Left cardiac atrium (tissue), 4 donors: ENCODE results near the gene TTC38. TPM values are rescaled to one million over a fixed set of nuclear protein-coding genes. Genes with fewer than 3 reads are reported as not detected.
"Not testable (repeated sequence)": the region's sequence is repeated elsewhere in the genome, so short reads cannot be mapped to it uniquely, and the experiment has no call there.

Source experiments
- ATAC-seq, 2 donors: fragments of 200-7000 bp; cut with Tn5 transposase; one replicate each; pipeline ENCODE4 v1.9.1; 2020; ENCODE audit warnings: mild to moderate bottlenecking in 2 of 2, moderate library complexity in 2 of 2
- DNase-seq: peaks from one replicate; pipeline ENCODE4 v3.0.0-alpha.2; 2020
- intact Hi-C, 2 donors: fragments of 100-400 bp; cut with DNase I; formaldehyde crosslinking; loops; one replicate each; pipeline versions ENCODE4 v1.14.1 to v1.15.1; 2022 to 2023
- total RNA-seq, 2 donors: library from RNA; stranded (reverse); fragmentation: NEBNext Ultra II Directional; extraction: Animal tissue kit (Norgen Biotek cat#: 25700); gene quantifications; one replicate each; pipeline ENCODE4 v1.2.1, GENCODE V29; 2021
- donor health status: DM: no; HTN: yes; CAD: no.
- donor health status: DM: no; HTN: yes; CAD: no; lungs with severe emphysema.
- donor health status: DM: yes; HTN: yes; CAD: no.
- donor health status: Dilated cardiomyopathy.

Gene TTC38
- total RNA-seq, 2 donors from 2014 or later = 22.7 to 23.1 TPM

- intact Hi-C loops = loop anchor here (5.0 to 10.0 kb wide), 2 partner anchors 317 to 320 kb away; no protein-coding TSS in a partner anchor
- DNase-seq (no peak), ATAC-seq (no peak)
Observed at GRCh38 chr22:46312056-46312455, 44.2 kb downstream of the TTC38 start.

GRCh38 chr22:46312848-46313247 is 45.0 kb downstream of the TTC38 start:
- not testable (repeated sequence) for ATAC-seq, DNase-seq
- intact Hi-C loops = loop anchor here (5.0 to 10.0 kb wide), 2 partner anchors 318 to 321 kb away; no protein-coding TSS in a partner anchor

- intact Hi-C loops = loop anchor here in 1 of 2 donors (2.0 to 10.0 kb wide), 2 partner anchors 193 to 321 kb away; no protein-coding TSS in a partner anchor
- ATAC-seq = no peak
- DNase-seq = no peak
Observed at GRCh38 chr22:46315976-46316375, 48.2 kb downstream of the TTC38 start.

- DNase-seq (peak; percentile 7), ATAC-seq (no peak)
- intact Hi-C loops = loop anchor here in 1 of 2 donors (10.0 kb wide), 1 partner anchor 323 kb away; no protein-coding TSS in a partner anchor
Observed at GRCh38 chr22:46317646-46318045, 49.8 kb downstream of the TTC38 start.

- DNase-seq (peak; percentile 10), ATAC-seq (no peak)
- intact Hi-C loops = loop anchor here in 1 of 2 donors (10.0 kb wide), 1 partner anchor 324 kb away; no protein-coding TSS in a partner anchor
Observed at GRCh38 chr22:46318576-46318975, 50.8 kb downstream of the TTC38 start.

- DNase-seq = peak; percentile 8
- ATAC-seq = no peak
- intact Hi-C loops = loop anchor here in 1 of 2 donors (10.0 kb wide), 1 partner anchor 325 kb away; no protein-coding TSS in a partner anchor
Observed at GRCh38 chr22:46319319-46319718, 51.5 kb downstream of the TTC38 start.

- intact Hi-C loops = no loop called here
- ATAC-seq = no peak
- DNase-seq = peak; percentile 15
Observed at GRCh38 chr22:46320166-46320710, 52.4 kb downstream of the TTC38 start.

GRCh38 chr22:46320716-46321386 is 53.0 kb downstream of the TTC38 start:
- ATAC-seq (no peak), DNase-seq (peak; percentile 7)
- intact Hi-C loops = no loop called here

GRCh38 chr22:46322711-46323110 is 54.9 kb downstream of the TTC38 start:
- DNase-seq (no peak), ATAC-seq (no peak)
- intact Hi-C loops = no loop called here

GRCh38 chr22:46323162-46323561 is 55.4 kb downstream of the TTC38 start:
- intact Hi-C loops = no loop called here
- ATAC-seq (no peak), DNase-seq (no peak)

- no peak for ATAC-seq
- intact Hi-C loops = no loop called here
- DNase-seq = no peak
Observed at GRCh38 chr22:46326066-46326680, 58.4 kb downstream of the TTC38 start.

GRCh38 chr22:46327691-46328465 is 60.1 kb downstream of the TTC38 start:
- intact Hi-C loops = no loop called here
- DNase-seq (no peak), ATAC-seq (no peak)

- ATAC-seq (peak in 1 of 2 donors; percentile 70), DNase-seq (no peak)
- intact Hi-C loops = no loop called here
Observed at GRCh38 chr22:46328797-46329196, 61.0 kb downstream of the TTC38 start.

GRCh38 chr22:46329616-46330015 is 61.8 kb downstream of the TTC38 start:
- ATAC-seq = no peak
- DNase-seq = no peak
- intact Hi-C loops = no loop called here

- DNase-seq (no peak), ATAC-seq (no peak)
Observed at GRCh38 chr22:46330426-46330825, 62.6 kb downstream of the TTC38 start.

GRCh38 chr22:46331496-46331895 is 63.7 kb downstream of the TTC38 start:
- ATAC-seq (no peak), DNase-seq (no peak)
- intact Hi-C loops = no loop called here

More at GRCh38 chr22:46330426-46330825, 62.6 kb downstream of the TTC38 start:
- intact Hi-C loops = no loop called here

GRCh38 chr22:46335201-46336118 is 67.7 kb downstream of the TTC38 start, which contains the start of gene TRMU:
TRMU (plus strand) TSS chr22:46335714; CDS start chr22:46335765, 51 bp downstream.
- intact Hi-C loops = no loop called here
- peak; percentile 92 for DNase-seq
- peak; percentile 97 for ATAC-seq
